ENCODE results near the gene MYBPHL. TPM values are rescaled to one million over a fixed set of nuclear protein-coding genes. Genes with fewer than 3 reads are reported as not detected.

Gene MYBPHL
- total and polyA plus RNA-seq, 8 donors = 0.45 TPM; not detected in 7

GRCh38 chr1:109282952-109283747, 23.7 kb downstream of the MYBPHL start, which contains the start of gene PSRC1:
PSRC1 (minus strand) TSS chr1:109283145.
- Histone ChIP-seq H3K9me3 (no peaks in the 10 kb centered on the region), H3K36me3 (peaks cover 0 to 6% (median 0%) of the 10 kb centered on the region in 4 donors), H3K4me1 (peaks cover 13 to 28% (median 20%) of the 10 kb centered on the region in 4 donors), H3K27me3 (no peaks in the 10 kb centered on the region), H3K4me3 (peak within 1 kb of the TSS; percentile 56 to 68 (median 63)), H3K27ac (peak within 1 kb of the TSS; percentile 85 to 92 (median 90))
- peak in 1 of 4 donors; percentile 24 for TF ChIP-seq POLR2A (IDR thresholded peaks at IDR 0.05)
- TF ChIP-seq POLR2AphosphoS5 (IDR thresholded peaks at IDR 0.05) = peak; percentile 68 to 90 (median 87)
- TF ChIP-seq EP300 (IDR thresholded peaks at IDR 0.05) = no peak
- TF ChIP-seq, protein P1, sequence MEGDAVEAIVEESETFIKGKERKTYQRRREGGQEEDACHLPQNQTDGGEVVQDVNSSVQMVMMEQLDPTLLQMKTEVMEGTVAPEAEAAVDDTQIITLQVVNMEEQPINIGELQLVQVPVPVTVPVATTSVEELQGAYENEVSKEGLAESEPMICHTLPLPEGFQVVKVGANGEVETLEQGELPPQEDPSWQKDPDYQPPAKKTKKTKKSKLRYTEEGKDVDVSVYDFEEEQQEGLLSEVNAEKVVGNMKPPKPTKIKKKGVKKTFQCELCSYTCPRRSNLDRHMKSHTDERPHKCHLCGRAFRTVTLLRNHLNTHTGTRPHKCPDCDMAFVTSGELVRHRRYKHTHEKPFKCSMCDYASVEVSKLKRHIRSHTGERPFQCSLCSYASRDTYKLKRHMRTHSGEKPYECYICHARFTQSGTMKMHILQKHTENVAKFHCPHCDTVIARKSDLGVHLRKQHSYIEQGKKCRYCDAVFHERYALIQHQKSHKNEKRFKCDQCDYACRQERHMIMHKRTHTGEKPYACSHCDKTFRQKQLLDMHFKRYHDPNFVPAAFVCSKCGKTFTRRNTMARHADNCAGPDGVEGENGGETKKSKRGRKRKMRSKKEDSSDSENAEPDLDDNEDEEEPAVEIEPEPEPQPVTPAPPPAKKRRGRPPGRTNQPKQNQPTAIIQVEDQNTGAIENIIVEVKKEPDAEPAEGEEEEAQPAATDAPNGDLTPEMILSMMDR (IDR thresholded peaks at IDR 0.05) = peak in 5 of 7 experiments; percentile 23 to 60 (median 37)
- intact Hi-C loops (cut with DNase I; ENCODE audit: low total_unique reads) = no loop called here
- 0 to 1% (median 1%) methylated on average over 45 to 56 of the region's 56 CpGs for WGBS, 5 donors
- DNase-seq = peak; percentile 97 to 98

DNA sequence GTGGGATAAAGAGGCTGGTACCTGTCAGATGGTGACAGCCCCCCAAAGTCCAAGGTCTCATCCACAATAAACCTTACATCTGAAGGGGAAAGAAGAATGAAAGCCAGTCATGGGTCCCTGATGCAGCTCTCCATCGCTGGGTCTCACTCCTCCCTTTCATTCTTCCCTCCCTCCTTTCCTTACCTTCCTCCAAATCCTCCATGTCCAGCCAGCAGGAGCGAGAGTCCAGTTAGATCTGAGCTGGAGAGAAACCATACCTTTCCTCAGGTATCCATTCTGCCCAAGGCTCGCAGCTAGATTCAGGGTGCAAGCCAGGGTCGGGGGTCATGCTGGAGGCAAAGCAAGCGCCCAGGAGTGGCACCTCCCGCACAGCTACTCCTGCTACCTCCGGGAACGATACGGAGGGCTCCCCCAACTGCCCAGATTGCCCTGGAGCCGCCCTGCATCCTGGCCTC, 24.3 kb downstream of the MYBPHL start:
- Histone ChIP-seq H3K27me3 (no peaks in the 10 kb centered on the region), H3K4me3 (peak overlapping the region; percentile 56 to 68 (median 63)), H3K36me3 (peaks cover 0 to 6% (median 0%) of the 10 kb centered on the region in 4 donors), H3K9me3 (no peaks in the 10 kb centered on the region), H3K27ac (peak overlapping the region; percentile 28 to 92 (median 90)), H3K4me1 (peaks cover 17 to 33% (median 24%) of the 10 kb centered on the region in 4 donors)
- TF ChIP-seq POLR2AphosphoS5 (IDR thresholded peaks at IDR 0.05) (no peak), EP300 (IDR thresholded peaks at IDR 0.05) (no peak), POLR2A (IDR thresholded peaks at IDR 0.05) (no peak)
- TF ChIP-seq, protein P1 (IDR thresholded peaks at IDR 0.05) = no peak
- 6 to 15% (median 9%) methylated on average over 8 to 10 of the region's 10 CpGs for WGBS, 5 donors
- no peak for DNase-seq
- intact Hi-C loops (cut with DNase I; ENCODE audit: low total_unique reads) = no loop called here

DNA sequence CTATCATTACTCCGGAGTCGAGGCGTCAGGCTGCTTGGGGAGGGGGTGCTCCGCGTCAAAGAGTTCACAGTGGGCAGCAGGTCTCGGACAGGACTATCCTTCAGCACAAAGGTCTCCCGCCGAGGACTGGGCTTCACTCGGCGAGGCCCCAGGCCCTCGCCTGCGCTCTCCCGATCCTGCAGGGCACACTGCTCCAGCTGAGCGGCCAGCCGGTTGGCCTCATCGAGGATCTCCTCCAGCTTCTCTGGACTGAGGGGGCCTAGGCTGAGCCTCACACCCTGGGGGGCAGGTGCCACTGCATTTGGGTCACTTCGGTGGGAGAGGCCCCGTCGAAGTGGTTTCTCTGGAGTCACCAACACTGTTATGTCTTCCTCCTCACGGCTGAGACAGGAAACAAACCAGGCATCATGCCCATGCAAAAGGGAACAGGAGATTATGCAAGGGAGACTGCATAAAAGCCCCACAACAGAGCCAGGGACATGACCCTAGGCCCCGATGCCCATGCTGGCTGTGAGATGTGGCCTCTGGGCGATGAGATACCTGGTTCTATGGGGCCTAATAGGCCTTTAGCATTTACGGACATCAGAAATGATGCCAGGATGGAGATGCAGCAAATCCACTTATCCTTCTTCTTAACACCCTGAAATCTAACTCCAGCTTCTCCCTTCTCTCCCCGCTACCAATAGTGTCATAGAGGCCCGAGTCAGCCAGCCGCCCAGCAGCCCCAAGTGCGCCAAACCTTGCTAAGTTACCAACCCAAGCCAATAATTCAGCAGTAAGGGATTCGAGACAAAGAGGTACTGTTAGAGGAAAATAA, 24.9 kb downstream of the MYBPHL start:
- Histone ChIP-seq H3K27me3 (no peaks in the 10 kb centered on the region), H3K36me3 (peaks cover 0 to 6% (median 0%) of the 10 kb centered on the region in 4 donors), H3K9me3 (no peaks in the 10 kb centered on the region), H3K27ac (peak overlapping the region in 4 of 5 donors; percentile 87 to 92 (median 90)), H3K4me3 (peak overlapping the region; percentile 56 to 68 (median 63)), H3K4me1 (peaks cover 23 to 39% (median 31%) of the 10 kb centered on the region in 4 donors)
- intact Hi-C loops (cut with DNase I; ENCODE audit: low total_unique reads) = no loop called here
- TF ChIP-seq POLR2AphosphoS5 (IDR thresholded peaks at IDR 0.05) (no peak), POLR2A (IDR thresholded peaks at IDR 0.05) (no peak), EP300 (IDR thresholded peaks at IDR 0.05) (no peak)
- TF ChIP-seq, protein P1 (IDR thresholded peaks at IDR 0.05) = no peak
- WGBS, 5 donors = 60 to 72% (median 68%) methylated on average over 15 to 28 of the region's 28 CpGs
- no peak for DNase-seq

GRCh38 chr1:109280862-109281261, 25.9 kb downstream of the MYBPHL start:
- H3K27ac ChIP-seq = no peak overlapping the region
- H3K9me3 ChIP-seq = no peaks in the 10 kb centered on the region
- no peak overlapping the region for H3K4me3 ChIP-seq
- TF ChIP-seq, protein P1 (IDR thresholded peaks at IDR 0.05) = no peak
- TF ChIP-seq EP300 (IDR thresholded peaks at IDR 0.05) (no peak), POLR2AphosphoS5 (IDR thresholded peaks at IDR 0.05) (no peak), POLR2A (IDR thresholded peaks at IDR 0.05) (no peak)
- DNase-seq = no peak
- intact Hi-C loops (cut with DNase I; ENCODE audit: low total_unique reads) = no loop called here
- peaks cover 23 to 49% (median 32%) of the 10 kb centered on the region in 4 donors for H3K4me1 ChIP-seq
- no peaks in the 10 kb centered on the region for H3K27me3 ChIP-seq
- H3K36me3 ChIP-seq = peaks cover 0 to 6% (median 0%) of the 10 kb centered on the region in 4 donors
- WGBS, 5 donors = 92 to 97% (median 96%) methylated on average over 12 of the region's 12 CpGs
